Thyroid gland (tissue), 4 donors: ENCODE data around the gene FOXS1.

ENCODE experiments used
- CTCF ChIP-seq, 6 experiments: fragments of 200-600 bp in 3 of 6; fragments of 450-650 bp in 3 of 6; sonication (generic) in 3 of 6; IDR thresholded peaks; one replicate each; pipeline ENCODE4 v1.5.1; 2016 to 2019; ENCODE audit warnings: antibody characterized with exemption in 6 of 6, mild to moderate bottlenecking in 2 of 6, inconsistent platforms in 1 of 6, moderate library complexity in 1 of 6
- POLR2A ChIP-seq, 2 donors: fragments of 450-650 bp; IDR thresholded peaks; one replicate each; pipeline ENCODE4 v1.6.1; 2017; ENCODE audit warnings: antibody characterized with exemption in 2 of 2, mild to moderate bottlenecking in 2 of 2, moderate library complexity in 1 of 2

GRCh38 chr20:31829731-31830130, 15.7 kb downstream of the FOXS1 start:
- TF ChIP-seq POLR2A (IDR thresholded peaks at IDR 0.05) (no peak), CTCF (IDR thresholded peaks at IDR 0.05) (no peak)
